Left ventricle myocardium superior (tissue), 1 donor: ENCODE results near the gene DSTYK. TPM values are rescaled to one million over a fixed set of nuclear protein-coding genes. Genes with fewer than 3 reads are reported as not detected.
"Not testable (repeated sequence)": the region's sequence is repeated elsewhere in the genome, so short reads cannot be mapped to it uniquely, and the experiment has no call there.

ENCODE experiments used
- ATAC-seq: fragments of 200-7000 bp; cut with Tn5 transposase; one replicate; pipeline ENCODE4 v1.9.1; 2020; ENCODE audit warnings: mild to moderate bottlenecking, moderate library complexity
- DNase-seq: peaks from one replicate; pipeline ENCODE4 v3.0.0-alpha.2; 2020
- intact Hi-C: fragments of 100-400 bp; cut with micrococcal nuclease; formaldehyde crosslinking; loops from one replicate; pipeline ENCODE4 v1.11.0; 2022
- total RNA-seq: library from RNA; stranded (reverse); fragmentation: NEBNext Ultra II Directional; extraction: Animal tissue kit (Norgen Biotek cat#: 25700); gene quantifications from one replicate; pipeline ENCODE4 v1.2.1, GENCODE V29; 2021
- donor health status: DM: no; HTN: yes; CAD: no; lungs with severe emphysema.

Gene DSTYK
- total RNA-seq, 1 donor from 2014 or later, result 6.1 TPM

GRCh38 chr1:205188098-205188497 lies 23.4 kb downstream of the DSTYK start:
- intact Hi-C loops, result no loop called here
- ATAC-seq, result no peak
- no peak for DNase-seq

GRCh38 chr1:205187420-205187819 lies 24.1 kb downstream of the DSTYK start:
- ATAC-seq, result no peak
- intact Hi-C loops, result no loop called here
- no peak for DNase-seq

GRCh38 chr1:205186191-205186590 lies 25.3 kb downstream of the DSTYK start:
- ATAC-seq (no peak), DNase-seq (no peak)
- intact Hi-C loops, result no loop called here

GRCh38 chr1:205183676-205184335 lies 27.7 kb downstream of the DSTYK start:
- DNase-seq, result no peak
- intact Hi-C loops, result no loop called here
- ATAC-seq, result peak; percentile 83

- DNase-seq, result no peak
- no peak for ATAC-seq
Observed at GRCh38 chr1:205182930-205183329, 28.6 kb downstream of the DSTYK start.

GRCh38 chr1:205180331-205180730 lies 31.2 kb downstream of the DSTYK start:
- intact Hi-C loops, ATAC-seq, DNase-seq: not testable (repeated sequence)

More at GRCh38 chr1:205182930-205183329, 28.6 kb downstream of the DSTYK start:
- intact Hi-C loops, result no loop called here

DNA sequence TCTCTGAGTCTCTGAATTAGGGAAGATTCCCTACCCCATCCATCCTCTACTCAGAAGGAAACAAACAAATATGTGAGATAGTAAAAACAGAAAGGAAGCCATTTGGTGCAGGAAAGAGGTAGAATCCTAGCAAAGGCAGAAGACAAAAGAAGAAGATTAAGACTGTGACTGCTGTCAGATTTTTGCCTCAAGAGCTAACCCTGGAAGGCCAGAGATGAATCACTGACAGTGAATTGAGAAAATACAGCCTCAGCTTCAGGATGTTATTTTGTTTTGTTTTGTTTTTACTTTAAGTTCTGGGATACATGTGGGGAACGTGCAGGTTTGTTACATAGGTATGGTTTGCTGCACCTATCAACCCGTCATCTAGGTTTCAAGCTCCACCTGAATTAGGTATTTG lies 31.7 kb downstream of the DSTYK start:
- intact Hi-C loops, result no loop called here
- DNase-seq (no peak), ATAC-seq (no peak)

DNA sequence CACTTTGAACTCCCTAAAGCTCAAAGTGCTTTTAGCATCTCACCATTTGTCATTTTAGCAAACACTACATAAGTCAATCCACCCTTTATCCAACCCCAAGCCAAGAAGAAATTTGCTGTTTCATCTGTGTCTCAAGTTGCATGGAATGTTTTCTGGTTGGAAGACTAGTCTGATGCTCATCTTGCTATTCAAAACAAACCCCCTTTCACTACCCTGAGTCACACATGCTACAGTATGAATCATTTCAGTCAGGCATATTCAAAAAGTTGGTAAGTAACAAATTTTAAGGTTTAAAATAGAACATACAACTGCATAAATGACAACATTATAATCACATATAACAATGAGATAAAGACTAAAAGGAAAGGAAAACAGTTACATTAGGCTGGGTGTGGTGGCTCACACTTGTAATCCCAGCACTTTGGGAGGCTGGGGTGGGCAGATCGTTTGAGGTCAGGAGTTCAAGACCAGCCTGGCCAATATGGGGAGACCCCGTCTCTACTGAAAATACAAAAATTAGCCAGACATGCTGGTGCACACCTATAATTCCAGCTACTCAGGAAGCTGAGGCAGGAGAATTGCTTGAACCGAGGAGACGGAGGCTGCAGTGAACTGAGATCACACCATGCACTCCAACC lies 38.7 kb downstream of the DSTYK start:
- DNase-seq, result no peak
- ATAC-seq, result no peak
- intact Hi-C loops, result no loop called here

DNA sequence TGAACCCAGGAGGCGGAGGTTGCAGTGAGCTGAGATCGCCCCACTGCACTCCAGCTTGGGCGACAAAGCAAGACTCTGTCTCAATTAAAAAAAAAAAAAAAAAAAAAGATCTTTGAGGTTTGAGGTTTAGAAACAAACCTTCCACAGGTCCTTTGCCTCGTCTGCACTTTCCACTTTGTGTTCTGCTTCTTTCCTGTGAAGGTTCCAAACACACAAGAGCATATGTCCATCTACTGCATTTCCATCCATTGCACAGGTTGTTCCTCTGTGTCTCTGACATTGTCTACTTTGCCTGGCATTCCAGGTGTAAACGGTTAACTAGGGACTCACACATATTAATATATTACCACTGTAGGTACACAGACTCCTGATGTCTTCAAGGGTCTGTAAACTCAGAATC lies 40.1 kb downstream of the DSTYK start:
- ATAC-seq (no peak), DNase-seq (no peak)
- intact Hi-C loops, result no loop called here

- ATAC-seq (no peak), DNase-seq (no peak)
- intact Hi-C loops, result no loop called here
Observed at GRCh38 chr1:205170532-205171269, 40.8 kb downstream of the DSTYK start.

GRCh38 chr1:205169248-205169647 lies 42.3 kb downstream of the DSTYK start:
- no peak for DNase-seq
- ATAC-seq, result no peak
- intact Hi-C loops, result no loop called here

DNA sequence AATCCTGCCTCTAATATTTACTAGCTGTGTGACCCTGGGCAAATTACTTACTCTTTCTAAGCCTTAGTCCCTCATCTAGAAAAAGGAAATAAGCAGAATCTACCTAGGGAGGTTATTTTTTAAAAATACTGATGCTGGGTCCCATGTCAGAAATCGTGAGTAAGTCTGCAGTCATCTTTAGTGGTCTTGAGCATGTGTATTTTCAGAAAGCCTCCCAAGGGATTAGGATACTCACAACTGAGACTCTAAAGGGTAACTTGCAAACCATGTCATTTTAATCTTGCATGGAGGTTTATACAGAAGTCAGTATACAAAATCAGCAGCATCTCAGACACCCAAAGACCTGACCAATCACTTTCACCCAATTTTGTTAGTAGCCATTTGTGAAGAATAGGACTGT lies 43.2 kb downstream of the DSTYK start:
- no peak for ATAC-seq
- intact Hi-C loops, result no loop called here
- DNase-seq, result no peak

- ATAC-seq (no peak), DNase-seq (no peak)
- intact Hi-C loops, result no loop called here
Observed at GRCh38 chr1:205162301-205162700, 49.2 kb downstream of the DSTYK start.

GRCh38 chr1:205161076-205161475 lies 50.4 kb downstream of the DSTYK start:
- ATAC-seq, result no peak
- intact Hi-C loops, result no loop called here
- no peak for DNase-seq

DNA sequence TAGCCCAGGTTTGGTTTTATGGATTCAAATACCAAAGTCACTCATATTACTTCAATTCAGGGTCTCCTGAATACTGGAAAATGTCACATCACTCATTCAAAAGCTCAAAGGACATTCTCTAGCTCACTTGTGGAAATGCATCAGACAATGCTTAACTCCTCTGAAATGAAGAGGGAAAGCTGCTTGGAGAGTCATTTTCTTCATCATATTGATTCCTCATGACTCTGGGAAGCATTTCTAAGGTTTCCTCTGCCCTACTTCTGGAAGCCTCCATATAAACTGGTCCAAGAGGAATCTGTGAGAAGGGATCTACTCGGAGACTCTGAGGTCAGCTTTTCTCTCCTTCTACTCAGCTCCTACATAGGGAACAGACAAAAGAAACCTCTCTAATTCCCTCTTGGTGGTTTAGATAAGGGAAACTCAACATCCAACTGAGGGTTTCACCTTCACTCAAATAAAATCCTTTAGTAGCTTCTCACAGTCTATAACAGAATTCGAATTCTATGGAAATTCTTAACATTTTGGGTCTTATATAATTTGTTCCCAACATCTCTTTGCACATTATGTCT lies 53.4 kb downstream of the DSTYK start:
- DNase-seq (no peak), ATAC-seq (no peak)
- intact Hi-C loops, result no loop called here

DNA sequence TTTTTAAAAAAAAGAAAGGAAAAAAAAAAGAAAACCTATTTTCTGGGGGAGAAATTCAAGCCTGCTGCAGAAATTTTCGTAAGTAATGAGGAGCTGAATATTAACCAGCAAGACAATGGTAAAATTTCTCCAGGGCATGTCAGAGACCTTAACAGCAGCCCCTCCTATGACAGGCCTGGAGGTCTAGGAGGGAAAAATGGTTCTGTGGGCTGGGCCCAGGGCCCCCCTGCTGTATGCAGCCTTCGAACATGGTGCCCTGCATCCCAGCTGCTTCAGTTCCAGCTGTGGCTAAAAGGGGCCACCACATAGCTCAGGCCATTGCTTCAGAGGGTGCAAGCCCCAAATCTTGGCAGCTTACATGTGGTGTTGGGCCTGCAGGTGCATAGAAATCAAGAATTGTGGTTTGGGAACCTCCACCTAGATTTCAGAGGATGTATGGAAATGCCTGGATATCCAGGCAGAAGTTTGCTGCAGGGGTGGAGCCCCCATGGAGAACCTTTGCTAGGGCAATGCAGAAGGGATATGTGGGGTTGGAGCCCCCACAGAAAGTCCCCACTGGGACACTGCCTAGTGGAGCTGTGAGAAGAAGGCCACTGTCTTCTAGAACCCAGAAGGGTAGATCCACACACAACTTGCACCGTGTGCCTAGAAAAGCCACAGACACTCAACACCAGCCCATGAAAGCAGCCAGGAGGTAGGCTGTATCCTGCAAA lies 55.7 kb downstream of the DSTYK start:
- ATAC-seq, DNase-seq, intact Hi-C loops: not testable (repeated sequence)

- ATAC-seq, result no peak
Observed at GRCh38 chr1:205152505-205152904, 59.0 kb downstream of the DSTYK start.

DNA sequence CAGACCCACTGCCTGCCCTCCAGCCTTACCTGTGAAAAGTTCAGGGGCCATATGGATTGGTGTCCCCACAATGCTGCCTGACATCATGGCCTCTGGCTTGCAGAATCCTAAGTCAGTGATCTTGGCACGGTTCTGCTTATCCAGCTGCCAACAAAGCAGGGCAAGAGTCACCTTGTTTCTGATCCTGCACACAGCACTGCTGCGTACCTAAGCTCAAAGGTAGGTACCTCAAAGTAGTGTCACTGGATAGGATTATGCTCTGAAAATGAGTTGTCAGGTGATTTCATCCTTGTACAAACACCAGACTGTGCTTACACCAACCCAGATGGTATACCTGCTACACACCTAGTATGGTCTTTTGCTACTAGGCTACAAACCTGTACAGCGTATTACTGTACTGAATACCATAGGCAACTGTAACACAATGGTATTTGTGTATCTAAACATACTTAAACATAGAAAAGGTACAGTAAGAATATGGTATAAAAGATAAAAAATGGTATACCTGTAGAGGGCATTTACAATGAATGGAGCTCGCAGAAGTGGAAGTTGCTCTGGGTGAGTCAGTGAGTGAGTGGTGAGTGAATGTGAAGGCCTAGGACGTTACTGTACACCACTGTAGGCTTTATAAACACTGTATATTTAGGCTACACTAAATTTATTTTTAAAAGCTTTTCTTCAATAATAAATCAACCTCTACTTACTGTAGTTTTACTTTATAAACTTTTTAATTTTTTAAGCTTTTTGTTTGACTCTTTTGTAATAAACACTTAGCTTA lies 60.7 kb downstream of the DSTYK start:
- DNase-seq (no peak), ATAC-seq (peak; percentile 71)
- intact Hi-C loops, result no loop called here

More at GRCh38 chr1:205152505-205152904, 59.0 kb downstream of the DSTYK start:
- intact Hi-C loops, result no loop called here
- DNase-seq, result no peak
